ENCODE results near the gene WDR53.
"Not testable (repeated sequence)": the region's sequence is repeated elsewhere in the genome, so short reads cannot be mapped to it uniquely, and the experiment has no call there.

The WDR53 gene

GRCh38 chr3:196514913-196515621 is 53.3 kb downstream of the WDR53 start, which contains the start of gene SMCO1:
Gene SMCO1 (minus strand): TSS chr3:196515346. CDS start chr3:196515209, 137 bp downstream.
- DNase-seq: no peak

- DNase-seq: no peak
Measured at GRCh38 chr3:196514350-196514716, 54.0 kb downstream of the WDR53 start.

DNA sequence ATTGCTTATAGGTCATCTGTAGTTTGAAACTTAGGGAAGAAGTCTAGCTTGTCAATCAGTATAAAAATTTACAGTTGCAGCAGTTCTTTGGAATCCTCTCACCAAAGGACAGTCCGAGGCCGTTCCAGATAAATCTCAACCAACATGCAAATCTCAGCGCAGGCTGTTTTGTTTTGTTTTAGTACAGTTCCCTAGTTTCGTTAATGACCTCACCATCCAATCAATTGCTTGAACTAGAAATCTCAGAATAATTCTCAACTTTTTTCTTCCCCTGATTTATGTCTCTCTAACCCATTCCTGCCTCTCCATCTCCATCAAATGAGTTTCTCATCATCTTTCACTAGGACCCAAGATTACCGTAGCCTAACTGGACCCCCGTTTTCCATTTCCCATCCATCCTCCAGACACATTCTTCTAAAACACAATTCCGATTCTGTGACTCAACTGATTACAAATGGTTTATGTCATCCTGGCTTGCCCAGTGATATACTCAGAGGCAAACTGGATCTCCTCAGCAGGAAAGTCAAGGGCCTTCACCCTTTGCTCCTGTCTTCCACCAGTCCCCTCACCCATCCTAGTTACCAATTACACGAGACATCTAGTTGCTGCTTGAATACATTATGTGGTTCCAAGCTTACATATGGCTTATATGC is 54.5 kb downstream of the WDR53 start:
- DNase-seq: no peak

- peak in 1 of 2 donors; percentile 4 for DNase-seq
Measured at GRCh38 chr3:196511646-196512425, 56.5 kb downstream of the WDR53 start.

- DNase-seq: not testable (repeated sequence)
Measured at GRCh38 chr3:196511108-196511507, 57.2 kb downstream of the WDR53 start.

DNA sequence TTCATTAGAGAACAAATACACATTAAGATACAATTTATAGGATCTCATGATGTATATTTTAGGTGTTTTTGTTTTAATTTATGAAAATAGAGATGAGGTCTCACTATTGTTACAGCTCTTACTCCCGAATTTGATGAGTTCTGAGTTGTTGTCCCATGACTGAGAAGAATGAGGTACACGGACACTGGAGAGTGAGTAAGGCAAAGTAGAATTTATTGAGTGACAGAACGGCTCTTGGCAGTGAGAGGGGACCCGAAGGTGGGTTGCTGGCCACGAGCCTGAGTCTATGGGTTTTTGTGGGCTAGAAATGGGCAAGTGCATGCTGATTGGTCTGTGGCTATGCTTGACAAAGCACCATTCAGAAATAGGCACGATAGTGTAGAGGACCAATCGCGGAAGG is 61.7 kb downstream of the WDR53 start:
- DNase-seq: no peak

DNA sequence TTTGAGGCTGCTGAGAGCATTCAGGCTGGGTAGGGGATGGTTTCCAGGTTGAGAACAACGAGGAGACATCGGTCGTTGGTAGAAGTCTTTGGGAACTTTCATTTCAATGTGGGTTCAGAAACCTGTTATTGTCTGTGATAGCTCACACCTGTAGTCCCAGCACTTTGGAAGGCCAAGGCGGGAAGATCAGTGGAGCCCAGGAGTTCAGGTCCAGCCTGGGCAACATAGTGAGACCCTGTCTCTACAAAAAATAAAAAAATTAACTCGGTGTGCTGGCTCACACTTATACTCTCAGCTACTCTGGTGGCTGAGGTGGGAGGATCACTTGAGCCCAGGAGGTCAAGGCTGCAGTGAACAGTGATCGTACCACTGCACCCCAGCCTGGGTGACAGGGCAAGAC is 63.8 kb downstream of the WDR53 start:
- no peak for DNase-seq
